Measurements from ENCODE around the gene DLX3. TPM values are rescaled to one million over a fixed set of nuclear protein-coding genes. Genes with fewer than 3 reads are reported as not detected.
A peak's percentile ranks its signal among the peaks of the same experiment; 100 is the strongest.
"Not testable (repeated sequence)": the region's sequence is repeated elsewhere in the genome, so short reads cannot be mapped to it uniquely, and the experiment has no call there.

DLX3 gene
- 0.31 TPM for polyA plus RNA-seq (ENCODE audit: insufficient read length)

DNA sequence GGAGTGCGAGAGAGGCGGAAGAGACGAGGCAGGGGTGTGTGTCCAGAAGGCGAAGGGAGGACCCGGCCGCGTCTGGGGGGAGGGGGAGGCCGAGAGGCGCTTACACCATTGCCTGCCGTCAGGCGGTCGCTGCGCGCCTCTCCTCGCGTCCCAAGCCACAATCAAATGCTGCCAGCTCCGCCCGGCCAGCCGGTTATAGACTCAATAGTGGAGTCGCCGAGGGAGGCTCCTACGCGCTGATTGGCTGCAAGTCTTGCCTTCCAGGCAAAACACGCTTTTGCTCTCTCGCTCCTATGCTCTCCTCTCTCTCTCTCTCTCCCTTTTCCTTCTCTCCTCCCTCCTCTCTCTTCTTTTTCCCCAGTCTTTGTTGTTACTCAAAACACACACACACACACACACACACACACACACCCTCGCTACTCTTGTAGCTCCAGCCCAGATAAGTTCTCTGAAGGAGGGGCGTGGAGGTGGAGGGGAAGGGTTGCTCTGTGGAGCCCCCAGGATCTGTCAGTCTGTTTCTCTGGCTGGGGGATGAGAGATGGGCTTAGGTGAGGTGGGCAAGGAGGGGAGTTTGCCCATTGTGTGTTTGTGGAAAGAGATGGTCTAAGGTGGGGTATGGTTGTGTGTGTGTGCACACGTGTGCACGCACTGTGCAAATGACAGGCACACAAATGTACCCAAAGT, at the start of gene DLX3:
DLX3 (minus strand) TSS at position 170 of the 684 bp plus-strand sequence. CDS start 226 bp downstream, outside the sequence.
- no peak for DNase-seq

GRCh38 chr17:50044483-50044882, 49.5 kb upstream of the DLX3 start:
- DNase-seq: no peak

DNA sequence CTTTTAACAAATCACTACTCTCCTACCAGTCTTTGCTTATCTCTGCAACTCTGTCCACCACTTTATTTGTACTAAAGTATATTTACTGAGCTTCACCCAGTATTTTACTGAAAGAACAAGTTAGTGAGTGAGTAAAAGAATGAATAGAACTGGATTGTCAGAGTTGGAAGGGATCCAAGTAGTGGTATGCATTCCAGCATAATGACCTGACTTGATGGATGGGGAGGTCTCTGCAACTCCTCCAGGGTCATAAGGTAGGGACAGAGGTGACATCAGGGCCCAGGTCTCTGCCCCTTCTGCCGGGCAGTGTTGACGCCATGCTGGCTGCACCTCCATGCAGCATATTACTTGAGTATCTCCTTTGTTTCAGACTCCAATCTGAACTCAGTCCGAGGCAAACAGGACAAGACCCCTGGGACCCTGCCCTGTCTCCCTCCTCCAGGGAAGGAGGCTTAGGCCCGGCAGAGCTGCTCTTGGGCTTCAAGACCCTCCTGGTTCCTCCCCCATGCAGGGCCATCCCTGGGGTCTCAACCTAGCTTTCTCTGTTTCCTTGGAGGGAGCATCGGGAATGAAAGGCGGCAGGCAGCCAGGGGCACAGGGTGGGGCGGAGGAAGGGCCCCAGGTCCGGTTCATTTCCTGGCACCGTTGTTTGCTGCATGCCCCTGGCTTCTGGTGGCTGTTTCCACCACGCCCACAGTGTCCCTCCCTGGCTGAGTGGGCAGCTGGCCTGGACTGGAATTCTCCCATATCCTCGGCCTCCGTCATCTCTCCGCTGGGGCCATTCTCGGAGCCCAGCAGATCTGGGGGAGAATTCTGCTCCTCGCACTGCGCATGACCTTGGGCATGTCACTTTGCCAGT, 48.5 kb upstream of the DLX3 start:
- DNase-seq: no peak

- no peak for DNase-seq
Observed at GRCh38 chr17:50042211-50042610, 47.2 kb upstream of the DLX3 start.

- not testable (repeated sequence) for DNase-seq
Observed at GRCh38 chr17:50040496-50040895, 45.5 kb upstream of the DLX3 start.

DNA sequence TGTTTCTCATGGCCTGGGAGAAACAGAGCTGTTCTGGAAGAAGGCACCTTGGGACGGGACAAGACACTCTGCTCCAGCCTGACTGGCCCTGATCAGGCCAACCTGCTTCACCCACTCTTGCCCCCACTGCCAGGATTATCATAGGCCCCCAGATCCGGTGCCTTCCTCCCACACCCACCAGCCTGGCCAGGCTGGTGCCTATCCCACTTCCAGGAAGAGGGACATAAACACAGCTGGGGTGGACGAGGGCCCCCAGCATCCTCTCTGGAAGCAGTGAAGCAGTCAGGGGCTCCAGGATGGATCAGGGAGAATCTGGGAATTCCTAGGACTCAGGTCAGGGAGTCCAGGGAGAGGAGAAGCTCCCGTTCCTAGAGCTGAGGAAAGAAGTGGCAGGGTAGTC, 44.0 kb upstream of the DLX3 start:
- DNase-seq: no peak

GRCh38 chr17:50037321-50038107, 42.5 kb upstream of the DLX3 start:
- DNase-seq: no peak

DNA sequence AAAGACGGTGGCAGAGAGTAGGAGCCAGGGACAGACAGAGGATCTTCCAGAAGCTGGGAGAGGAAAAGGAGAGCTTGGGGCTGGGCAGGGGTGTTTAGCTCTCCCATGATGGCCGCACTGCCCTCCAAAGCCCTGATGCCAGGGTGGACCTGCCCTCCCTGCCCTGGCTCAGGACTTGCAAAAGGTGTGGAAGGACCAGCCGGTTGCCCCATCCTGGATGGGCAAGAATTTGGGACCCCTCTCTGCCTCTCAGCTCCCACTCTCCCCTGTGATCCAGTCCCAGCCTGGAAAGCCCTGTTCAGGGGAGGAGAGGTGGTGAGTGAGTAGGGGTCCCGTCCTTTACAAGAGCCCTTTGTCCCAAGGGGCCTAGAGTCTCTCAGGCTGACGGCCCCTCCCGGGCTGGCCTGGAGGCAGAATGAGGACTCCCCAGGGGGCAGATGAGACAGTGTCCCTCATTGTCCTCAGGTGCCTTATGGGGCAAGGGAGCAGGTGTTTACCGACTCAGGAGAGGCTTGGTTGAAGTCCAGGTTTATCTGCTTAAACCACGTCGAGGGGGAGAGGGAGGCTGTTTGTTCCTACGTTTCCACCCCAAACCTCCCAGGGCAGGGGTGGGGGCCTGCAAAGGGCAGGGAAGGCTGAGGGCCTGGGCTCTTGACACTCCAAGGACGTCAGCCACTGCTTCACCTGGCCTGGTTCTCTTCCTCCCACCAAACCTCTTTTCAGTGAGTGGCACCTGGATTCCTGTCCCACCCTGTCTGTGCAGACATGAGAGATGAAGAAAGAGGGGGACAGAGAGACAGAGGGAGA, 41.6 kb upstream of the DLX3 start:
- DNase-seq: no peak

- DNase-seq: no peak
Observed at GRCh38 chr17:50035945-50036344, 40.9 kb upstream of the DLX3 start.

- no peak for DNase-seq
Observed at GRCh38 chr17:50035421-50035879, 40.4 kb upstream of the DLX3 start.

GRCh38 chr17:50034498-50035364, 39.7 kb upstream of the DLX3 start:
- no peak for DNase-seq

GRCh38 chr17:50033316-50033715, 38.3 kb upstream of the DLX3 start:
- no peak for DNase-seq

GRCh38 chr17:50029185-50029584, 34.2 kb upstream of the DLX3 start:
- no peak for DNase-seq

- DNase-seq: no peak
Observed at GRCh38 chr17:50028736-50029120, 33.7 kb upstream of the DLX3 start.

- no peak for DNase-seq
Observed at GRCh38 chr17:50027881-50028735, 33.1 kb upstream of the DLX3 start.

DNA sequence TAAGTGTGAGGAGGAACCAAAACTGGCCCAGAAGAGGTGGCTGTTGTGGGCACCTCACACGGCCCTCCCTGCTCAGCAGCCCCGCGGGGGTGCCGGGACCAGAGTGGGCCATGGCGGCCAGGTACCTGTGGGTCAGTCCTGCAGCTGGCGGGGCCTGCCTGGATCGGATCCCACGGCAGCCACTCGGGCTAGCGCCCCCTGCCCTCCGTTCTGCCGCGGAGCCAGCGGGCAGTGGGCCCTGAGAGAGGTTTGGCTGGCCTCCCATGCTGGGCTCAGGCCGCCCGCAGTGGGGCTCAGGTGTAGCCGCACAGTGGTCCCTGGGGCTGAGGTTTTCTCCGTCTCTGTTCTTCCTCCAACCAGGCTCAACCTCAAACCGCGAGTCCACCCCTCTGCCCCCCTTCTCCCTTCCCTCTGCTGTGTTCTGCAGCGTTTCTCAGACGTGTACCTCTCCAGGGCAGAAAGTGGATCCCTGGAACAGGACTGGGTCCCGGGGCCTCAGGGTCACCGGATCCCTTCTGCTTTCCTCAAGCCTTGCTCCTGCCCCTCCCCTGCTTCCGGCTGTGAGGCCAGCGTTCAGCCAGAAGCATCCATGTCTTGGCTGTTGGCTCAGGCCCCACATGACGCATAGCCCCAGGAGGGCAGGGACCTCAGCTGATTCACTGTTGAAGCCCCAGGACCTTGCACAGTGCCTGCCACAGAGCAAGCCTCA, 32.3 kb upstream of the DLX3 start:
- DNase-seq: peak; percentile 38

DNA sequence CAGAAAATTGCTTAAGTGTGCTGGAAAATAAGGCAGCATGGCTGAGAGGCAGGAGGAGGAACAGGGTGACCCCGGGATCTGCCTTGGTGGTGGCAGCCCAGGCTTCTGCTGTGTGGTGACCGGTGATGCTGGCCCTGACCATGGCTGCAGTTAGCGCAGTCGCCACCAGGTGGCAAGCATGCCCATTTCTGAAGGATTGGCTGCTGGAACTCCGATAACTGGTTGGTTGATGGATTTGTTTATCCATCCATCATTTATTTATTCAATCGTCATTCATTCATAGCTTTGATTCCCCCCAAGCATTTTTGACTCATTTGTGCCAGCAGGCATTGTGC, 31.8 kb upstream of the DLX3 start:
- DNase-seq: peak; percentile 81

- DNase-seq: no peak
Observed at GRCh38 chr17:50026046-50026675, 31.1 kb upstream of the DLX3 start.

DNA sequence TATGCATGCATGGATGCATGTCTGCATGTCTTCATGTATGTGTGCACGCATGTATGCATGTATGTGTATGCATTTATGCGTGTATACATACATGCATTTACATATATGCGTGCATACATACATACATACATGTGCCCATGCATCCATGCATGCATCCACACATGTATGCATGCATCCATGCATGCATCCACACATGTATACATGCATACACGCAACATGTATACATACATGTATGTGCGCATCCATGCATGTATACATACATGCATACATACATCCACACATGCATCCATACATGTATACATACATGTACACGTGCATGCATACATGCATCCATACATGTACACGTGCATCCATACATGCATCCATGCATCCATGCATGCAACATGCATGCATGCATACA, 29.8 kb upstream of the DLX3 start:
- DNase-seq: no peak
